ENCODE data around the gene C1QL4.

C1QL4 gene

GRCh38 chr12:49367381-49368239 is 30.6 kb upstream of the C1QL4 start, which contains the start of gene SPATS2:
TSS of gene SPATS2 (plus strand) at chr12:49367462. CDS start at chr12:49461013, 93,551 bp downstream.
- in situ Hi-C loops (cut with MboI; ENCODE audit: low sequenced_read_pairs, unreplicated experiment) = no loop called here

GRCh38 chr12:49366652-49367380 is 29.8 kb upstream of the C1QL4 start:
- TF ChIP-seq, protein P1, sequence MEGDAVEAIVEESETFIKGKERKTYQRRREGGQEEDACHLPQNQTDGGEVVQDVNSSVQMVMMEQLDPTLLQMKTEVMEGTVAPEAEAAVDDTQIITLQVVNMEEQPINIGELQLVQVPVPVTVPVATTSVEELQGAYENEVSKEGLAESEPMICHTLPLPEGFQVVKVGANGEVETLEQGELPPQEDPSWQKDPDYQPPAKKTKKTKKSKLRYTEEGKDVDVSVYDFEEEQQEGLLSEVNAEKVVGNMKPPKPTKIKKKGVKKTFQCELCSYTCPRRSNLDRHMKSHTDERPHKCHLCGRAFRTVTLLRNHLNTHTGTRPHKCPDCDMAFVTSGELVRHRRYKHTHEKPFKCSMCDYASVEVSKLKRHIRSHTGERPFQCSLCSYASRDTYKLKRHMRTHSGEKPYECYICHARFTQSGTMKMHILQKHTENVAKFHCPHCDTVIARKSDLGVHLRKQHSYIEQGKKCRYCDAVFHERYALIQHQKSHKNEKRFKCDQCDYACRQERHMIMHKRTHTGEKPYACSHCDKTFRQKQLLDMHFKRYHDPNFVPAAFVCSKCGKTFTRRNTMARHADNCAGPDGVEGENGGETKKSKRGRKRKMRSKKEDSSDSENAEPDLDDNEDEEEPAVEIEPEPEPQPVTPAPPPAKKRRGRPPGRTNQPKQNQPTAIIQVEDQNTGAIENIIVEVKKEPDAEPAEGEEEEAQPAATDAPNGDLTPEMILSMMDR (IDR thresholded peaks at IDR 0.05; ENCODE audit: borderline replicate concordance, control extremely low read depth, extremely low read depth, insufficient read depth, missing control alignments) = peak; percentile 22
- DNase-seq (ENCODE audit: low spot score) = peak; percentile 96
- in situ Hi-C loops (cut with MboI; ENCODE audit: low sequenced_read_pairs, unreplicated experiment) = no loop called here

More at GRCh38 chr12:49367381-49368239, 30.6 kb upstream of the C1QL4 start, which contains the start of gene SPATS2:
- DNase-seq (ENCODE audit: low spot score) = no peak
- TF ChIP-seq, protein P1 (IDR thresholded peaks at IDR 0.05; ENCODE audit: borderline replicate concordance, control extremely low read depth, extremely low read depth, insufficient read depth, missing control alignments) = no peak

DNA sequence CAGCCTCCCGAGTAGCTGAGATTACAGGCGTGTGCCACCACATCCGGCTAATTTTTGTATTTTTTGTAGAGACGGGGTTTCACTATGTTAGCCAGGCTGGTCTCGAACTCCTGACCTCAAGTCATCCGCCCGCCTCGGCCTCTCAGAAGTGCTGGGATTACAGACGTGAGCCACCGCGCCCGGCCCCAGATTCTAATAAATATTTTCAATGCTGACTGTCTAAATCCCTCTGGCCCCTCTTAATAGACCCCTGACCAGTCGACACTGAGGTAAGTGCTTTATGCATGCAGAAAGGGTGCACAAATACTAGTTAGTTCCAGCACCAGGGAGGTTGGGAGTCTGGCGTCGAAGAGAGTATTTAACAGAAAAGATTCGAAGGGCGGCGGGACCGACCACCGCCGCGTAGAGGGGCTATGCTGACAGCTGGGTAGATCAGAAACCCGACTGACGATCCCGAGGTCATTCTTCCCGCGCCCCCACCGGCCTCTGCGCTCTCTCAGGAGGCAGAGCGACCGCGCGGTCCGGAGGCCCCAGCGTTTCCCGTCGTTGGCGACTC is 29.2 kb upstream of the C1QL4 start:
- in situ Hi-C loops (cut with MboI; ENCODE audit: low sequenced_read_pairs, unreplicated experiment) = no loop called here
- TF ChIP-seq, protein P1 (IDR thresholded peaks at IDR 0.05; ENCODE audit: borderline replicate concordance, control extremely low read depth, extremely low read depth, insufficient read depth, missing control alignments) = no peak
- no peak for DNase-seq (ENCODE audit: low spot score)

DNA sequence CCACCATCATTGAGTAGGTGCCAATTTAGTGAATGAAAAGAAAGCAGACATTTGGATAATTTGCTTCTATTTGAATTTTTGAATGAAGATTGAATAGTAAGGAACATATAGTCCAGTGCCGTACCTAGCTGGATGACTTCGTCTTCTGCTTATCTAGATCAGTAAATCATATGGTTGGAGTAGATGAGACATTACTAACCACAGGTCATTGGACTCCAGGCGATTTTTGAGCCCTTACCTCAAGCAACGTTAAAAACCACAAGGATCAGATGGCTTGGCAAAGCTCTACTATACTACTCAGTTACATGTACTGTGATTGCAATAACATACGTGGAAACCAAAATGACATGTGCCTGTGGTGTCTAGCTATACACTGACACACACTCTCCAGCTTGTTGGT is 28.6 kb upstream of the C1QL4 start:
- DNase-seq (ENCODE audit: low spot score) = no peak
- in situ Hi-C loops (cut with MboI; ENCODE audit: low sequenced_read_pairs, unreplicated experiment) = no loop called here
- TF ChIP-seq, protein P1 (IDR thresholded peaks at IDR 0.05; ENCODE audit: borderline replicate concordance, control extremely low read depth, extremely low read depth, insufficient read depth, missing control alignments) = no peak

DNA sequence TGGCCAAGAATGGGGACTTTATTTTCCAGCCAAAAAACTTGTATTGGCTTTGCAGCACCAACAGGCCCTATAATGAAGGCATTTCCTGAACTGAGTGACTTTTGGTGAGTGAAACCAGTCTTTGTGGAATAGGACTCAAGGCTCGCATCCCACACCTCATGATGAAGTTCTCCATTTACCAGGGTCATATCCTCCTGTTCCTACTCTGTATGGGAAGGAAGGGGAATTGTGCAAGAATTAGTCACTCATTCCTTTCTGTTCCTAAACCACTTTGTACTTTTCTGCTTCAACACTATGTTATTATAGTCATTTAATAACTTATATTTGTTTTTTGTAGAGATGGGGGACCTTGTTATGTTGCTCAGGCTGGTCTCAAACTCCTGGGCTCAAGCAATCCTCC is 28.0 kb upstream of the C1QL4 start:
- in situ Hi-C loops (cut with MboI; ENCODE audit: low sequenced_read_pairs, unreplicated experiment) = loop anchor here (5.0 kb wide), 1 partner anchor 142 kb away; no protein-coding TSS in a partner anchor
- no peak for DNase-seq (ENCODE audit: low spot score)
- TF ChIP-seq, protein P1 (IDR thresholded peaks at IDR 0.05; ENCODE audit: borderline replicate concordance, control extremely low read depth, extremely low read depth, insufficient read depth, missing control alignments) = no peak

- no peak for DNase-seq (ENCODE audit: low spot score)
- in situ Hi-C loops (cut with MboI; ENCODE audit: low sequenced_read_pairs, unreplicated experiment) = loop anchor here (5.0 kb wide), 1 partner anchor 145 kb away; no protein-coding TSS in a partner anchor
- TF ChIP-seq, protein P1 (IDR thresholded peaks at IDR 0.05; ENCODE audit: borderline replicate concordance, control extremely low read depth, extremely low read depth, insufficient read depth, missing control alignments) = no peak
These were observed 25.1 kb upstream of the C1QL4 start for GRCh38 chr12:49362077-49362476.

All from GM13976 (cell line).